KMS-11 (cell line): ENCODE results near the gene CCDC146.

ENCODE experiments used
- H2AFZ ChIP-seq: fragments of 200-600 bp; sonication (generic); 2 replicates; pipeline ENCODE4 v1.6.1; 2016; ENCODE audit warnings: antibody characterized with exemption, mixed run types, low read depth
- H3K27ac ChIP-seq: fragments of 200-600 bp; sonication (generic); 2 replicates; pipeline ENCODE4 v1.6.1; 2016; ENCODE audit warnings: mild to moderate bottlenecking, mixed run types
- H3K27me3 ChIP-seq: fragments of 200-600 bp; sonication (generic); 2 replicates; pipeline ENCODE4 v1.6.1; 2017; ENCODE audit warnings: mild to moderate bottlenecking, low read depth, mixed run types, moderate library complexity; ENCODE audit not compliant: insufficient read depth
- H3K36me3 ChIP-seq: fragments of 200-600 bp; sonication (generic); 2 replicates; pipeline ENCODE4 v1.6.1; 2017; ENCODE audit warnings: mild to moderate bottlenecking, mixed run types; ENCODE audit not compliant: insufficient read depth
- H3K4me1 ChIP-seq: fragments of 200-600 bp; sonication (generic); 2 replicates; pipeline ENCODE4 v1.6.1; 2016; ENCODE audit warnings: mild to moderate bottlenecking, low read depth, mixed run types; ENCODE audit not compliant: poor library complexity, severe bottlenecking
- H3K4me2 ChIP-seq: fragments of 200-600 bp; sonication (generic); 2 replicates; pipeline ENCODE4 v1.7.0; 2016; ENCODE audit warnings: mild to moderate bottlenecking, mixed run types
- H3K4me3 ChIP-seq: fragments of 200-600 bp; sonication (generic); IDR thresholded peaks from 2 replicates; pipeline ENCODE4 v1.6.1; 2017; ENCODE audit warnings: low read depth, low read length, mixed read lengths; ENCODE audit not compliant: insufficient read depth
- H3K79me2 ChIP-seq: fragments of 200-600 bp; sonication (generic); 2 replicates; pipeline ENCODE4 v1.6.1; 2016; ENCODE audit warnings: low read depth, mixed run types; ENCODE audit not compliant: insufficient read depth
- H3K9ac ChIP-seq: fragments of 200-600 bp; sonication (generic); 2 replicates; pipeline ENCODE4 v1.6.1; 2016; ENCODE audit warnings: mild to moderate bottlenecking, mixed run types
- H4K20me1 ChIP-seq: fragments of 200-600 bp; sonication (generic); 2 replicates; pipeline ENCODE4 v1.6.1; 2016; ENCODE audit warnings: mild to moderate bottlenecking, mixed run types; ENCODE audit not compliant: insufficient read depth
- TF ChIP-seq, protein P1 (sequence below): fragments of 200-600 bp; sonication (generic); conservative IDR thresholded peaks from 2 replicates; pipeline ENCODE4 v1.6.1; 2017; ENCODE audit warnings: low read depth, mild to moderate bottlenecking, antibody characterized with exemption, low read length, moderate library complexity, mixed read lengths

CCDC146 gene

GRCh38 chr7:77335581-77335980 lies 213.2 kb downstream of the CCDC146 start:
- Histone ChIP-seq H3K4me1 (peaks cover 13% of the 10 kb centered on the region), H3K4me3 (no peak overlapping the region), H3K27me3 (no peaks in the 10 kb centered on the region), H3K4me2 (no peak overlapping the region), H4K20me1 (no peaks in the 10 kb centered on the region), H3K9ac (no peak overlapping the region), H3K79me2 (no peaks in the 10 kb centered on the region), H2AFZ (no peak overlapping the region), H3K36me3 (no peaks in the 10 kb centered on the region), H3K27ac (no peak overlapping the region)
- TF ChIP-seq, protein P1, sequence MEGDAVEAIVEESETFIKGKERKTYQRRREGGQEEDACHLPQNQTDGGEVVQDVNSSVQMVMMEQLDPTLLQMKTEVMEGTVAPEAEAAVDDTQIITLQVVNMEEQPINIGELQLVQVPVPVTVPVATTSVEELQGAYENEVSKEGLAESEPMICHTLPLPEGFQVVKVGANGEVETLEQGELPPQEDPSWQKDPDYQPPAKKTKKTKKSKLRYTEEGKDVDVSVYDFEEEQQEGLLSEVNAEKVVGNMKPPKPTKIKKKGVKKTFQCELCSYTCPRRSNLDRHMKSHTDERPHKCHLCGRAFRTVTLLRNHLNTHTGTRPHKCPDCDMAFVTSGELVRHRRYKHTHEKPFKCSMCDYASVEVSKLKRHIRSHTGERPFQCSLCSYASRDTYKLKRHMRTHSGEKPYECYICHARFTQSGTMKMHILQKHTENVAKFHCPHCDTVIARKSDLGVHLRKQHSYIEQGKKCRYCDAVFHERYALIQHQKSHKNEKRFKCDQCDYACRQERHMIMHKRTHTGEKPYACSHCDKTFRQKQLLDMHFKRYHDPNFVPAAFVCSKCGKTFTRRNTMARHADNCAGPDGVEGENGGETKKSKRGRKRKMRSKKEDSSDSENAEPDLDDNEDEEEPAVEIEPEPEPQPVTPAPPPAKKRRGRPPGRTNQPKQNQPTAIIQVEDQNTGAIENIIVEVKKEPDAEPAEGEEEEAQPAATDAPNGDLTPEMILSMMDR = no peak

GRCh38 chr7:77337456-77337990 lies 215.1 kb downstream of the CCDC146 start:
- TF ChIP-seq, protein P1 = no peak
- Histone ChIP-seq H3K4me1 (no peaks in the 10 kb centered on the region), H3K9ac (no peak overlapping the region), H2AFZ (no peak overlapping the region), H3K27ac (no peak overlapping the region), H4K20me1 (no peaks in the 10 kb centered on the region), H3K4me3 (no peak overlapping the region), H3K79me2 (no peaks in the 10 kb centered on the region), H3K36me3 (no peaks in the 10 kb centered on the region), H3K4me2 (no peak overlapping the region), H3K27me3 (no peaks in the 10 kb centered on the region)

DNA sequence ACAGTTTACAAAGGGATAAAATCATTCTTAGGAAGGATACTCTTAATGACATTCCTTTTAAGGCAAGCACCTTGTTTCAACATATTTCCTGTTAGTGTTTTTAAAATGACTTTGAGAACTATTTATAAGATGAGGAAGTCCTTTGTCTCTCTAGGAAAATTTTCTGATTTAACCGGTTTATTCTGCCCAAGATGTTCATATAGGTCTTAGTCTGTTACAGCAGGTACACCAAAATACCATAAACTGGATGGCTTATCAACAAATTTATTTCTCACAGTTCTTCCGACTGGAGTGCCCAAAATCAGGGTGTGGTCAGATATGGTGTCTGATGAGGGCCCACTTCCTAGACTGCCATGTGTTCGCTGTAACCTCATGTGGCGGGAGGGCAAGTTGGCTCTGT lies 215.8 kb downstream of the CCDC146 start:
- no peak overlapping the region for H2AFZ ChIP-seq
- H4K20me1 ChIP-seq = no peaks in the 10 kb centered on the region
- no peak overlapping the region for H3K9ac ChIP-seq
- H3K79me2 ChIP-seq = no peaks in the 10 kb centered on the region
- TF ChIP-seq, protein P1 = no peak
- H3K4me1 ChIP-seq = no peaks in the 10 kb centered on the region
- no peaks in the 10 kb centered on the region for H3K27me3 ChIP-seq
- no peak overlapping the region for H3K4me2 ChIP-seq
- no peak overlapping the region for H3K27ac ChIP-seq
- H3K4me3 ChIP-seq = no peak overlapping the region
- no peaks in the 10 kb centered on the region for H3K36me3 ChIP-seq

DNA sequence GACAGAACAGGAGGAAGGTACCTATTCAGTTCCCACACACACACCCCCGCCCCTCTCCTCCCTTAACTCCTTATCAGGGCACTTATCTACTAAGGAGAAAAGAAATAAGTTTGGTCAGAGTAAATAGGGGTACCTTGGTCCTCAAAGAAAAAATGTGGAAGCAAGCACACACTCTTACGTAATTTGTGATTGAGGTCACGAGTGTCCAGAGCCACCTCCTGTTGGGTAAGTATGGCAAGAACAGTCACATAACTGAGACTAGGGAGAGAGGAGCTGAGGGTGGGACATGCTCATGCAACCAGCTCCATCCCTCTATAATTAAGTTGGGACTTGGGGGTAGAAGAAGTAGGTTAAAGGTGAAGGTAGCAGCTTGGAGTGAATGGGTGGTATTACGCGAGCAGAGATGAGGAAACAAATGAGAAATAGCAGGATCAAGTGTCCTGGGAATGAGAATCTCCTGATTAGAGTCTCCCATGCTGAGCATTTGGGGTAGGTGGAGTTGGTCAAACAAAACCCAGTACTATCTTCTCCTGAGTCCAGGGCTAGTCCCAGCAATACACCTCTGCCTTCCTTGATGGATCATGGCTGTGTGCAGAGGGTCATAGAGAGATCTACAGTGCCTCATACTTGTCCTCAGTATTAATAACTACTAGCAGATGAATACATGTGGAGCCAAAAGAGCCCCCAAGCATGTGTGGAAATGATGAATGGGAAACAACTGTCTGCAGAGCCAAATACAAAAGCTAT lies 216.6 kb downstream of the CCDC146 start:
- no peaks in the 10 kb centered on the region for H3K79me2 ChIP-seq
- no peaks in the 10 kb centered on the region for H4K20me1 ChIP-seq
- H3K27ac ChIP-seq = no peak overlapping the region
- H3K27me3 ChIP-seq = no peaks in the 10 kb centered on the region
- no peaks in the 10 kb centered on the region for H3K36me3 ChIP-seq
- no peak overlapping the region for H3K4me2 ChIP-seq
- no peak overlapping the region for H2AFZ ChIP-seq
- no peak overlapping the region for H3K4me3 ChIP-seq
- TF ChIP-seq, protein P1 = no peak
- no peaks in the 10 kb centered on the region for H3K4me1 ChIP-seq
- no peak overlapping the region for H3K9ac ChIP-seq
